Colonic mucosa (tissue), 4 donors: ENCODE measurements around the gene LAMC1. TPM values are rescaled to one million over a fixed set of nuclear protein-coding genes. Genes with fewer than 3 reads are reported as not detected.

Experiments
- DNase-seq: peaks from one replicate; pipeline ENCODE4 v3.0.0-alpha.2; 2020
- H3K27ac ChIP-seq: fragments of 200-600 bp; one replicate; pipeline ENCODE4 v1.8.0; 2021
- H3K27me3 ChIP-seq: fragments of 200-600 bp; one replicate; pipeline ENCODE4 v1.8.0; 2021
- H3K36me3 ChIP-seq: fragments of 200-600 bp; one replicate; pipeline ENCODE4 v1.8.0; 2021
- H3K4me1 ChIP-seq: fragments of 200-600 bp; one replicate; pipeline ENCODE4 v1.8.0; 2021; ENCODE audit warnings: mild to moderate bottlenecking
- H3K4me3 ChIP-seq: fragments of 200-600 bp; one replicate; pipeline ENCODE4 v1.8.0; 2021
- H3K9ac ChIP-seq, 2 donors: one replicate each; pipeline ENCODE4 v1.7.0; 2013; ENCODE audit warnings: control low read depth in 2 of 2, low read depth in 2 of 2, low read length in 2 of 2
- H3K9me3 ChIP-seq: fragments of 200-600 bp; one replicate; pipeline ENCODE4 v1.8.0; 2021
- CTCF ChIP-seq: fragments of 200-600 bp; IDR thresholded peaks from one replicate; pipeline ENCODE4 v1.8.0; 2022; ENCODE audit warnings: antibody characterized with exemption, mild to moderate bottlenecking
- intact Hi-C: fragments of 100-400 bp; cut with DNase I; formaldehyde crosslinking; loops from one replicate; pipeline ENCODE4 v1.14.1; 2022
- total RNA-seq, 2 donors: library from RNA; stranded (reverse); fragmentation: NEBNext Ultra II Directional in 1 of 2; extraction: Animal tissue kit (Norgen Biotek cat#: 25700) in 1 of 2; gene quantifications; one replicate each; pipeline ENCODE4 v1.2.1, GENCODE V29; 2021
- donor health status: healthy.
- donor health status: DM: no; HTN: no; CAD: no.
- donor health status: DM: no; HTN: no; CAD: no.

LAMC1 gene
- total RNA-seq, 2 donors from 2014 or later: 28.0 to 54.6 TPM

- no peak for TF ChIP-seq CTCF
- Histone ChIP-seq H3K27ac (no peak overlapping the region), H3K9me3 (no peaks in the 10 kb centered on the region), H3K36me3 (no peaks in the 10 kb centered on the region), H3K27me3 (no peaks in the 10 kb centered on the region), H3K4me3 (no peak overlapping the region), H3K9ac (no peak overlapping the region), H3K4me1 (no peaks in the 10 kb centered on the region)
- no peak for DNase-seq
- intact Hi-C loops: no loop called here
Measured at GRCh38 chr1:183003203-183003602, 20.0 kb upstream of the LAMC1 start.

- H3K27ac ChIP-seq: no peak overlapping the region
- intact Hi-C loops: no loop called here
- DNase-seq: no peak
Measured at GRCh38 chr1:183004141-183004540, 19.1 kb upstream of the LAMC1 start.

GRCh38 chr1:183011859-183012258 lies 11.4 kb upstream of the LAMC1 start:
- H3K9me3 ChIP-seq: no peaks in the 10 kb centered on the region
- H3K27ac ChIP-seq: no peak overlapping the region
- H3K4me1 ChIP-seq: no peaks in the 10 kb centered on the region
- no peaks in the 10 kb centered on the region for H3K36me3 ChIP-seq
- intact Hi-C loops: no loop called here
- DNase-seq: no peak
- H3K27me3 ChIP-seq: no peaks in the 10 kb centered on the region
- no peak overlapping the region for H3K9ac ChIP-seq
- H3K4me3 ChIP-seq: no peak overlapping the region
- TF ChIP-seq CTCF: no peak

More at GRCh38 chr1:183004141-183004540, 19.1 kb upstream of the LAMC1 start:
- Histone ChIP-seq H3K4me1 (no peaks in the 10 kb centered on the region), H3K9ac (no peak overlapping the region), H3K4me3 (no peak overlapping the region), H3K36me3 (no peaks in the 10 kb centered on the region), H3K27me3 (no peaks in the 10 kb centered on the region), H3K9me3 (no peaks in the 10 kb centered on the region)
- TF ChIP-seq CTCF: no peak

- intact Hi-C loops: no loop called here
- Histone ChIP-seq H3K27me3 (no peaks in the 10 kb centered on the region), H3K4me3 (no peak overlapping the region), H3K9ac (no peak overlapping the region), H3K4me1 (no peaks in the 10 kb centered on the region), H3K36me3 (no peaks in the 10 kb centered on the region), H3K9me3 (no peaks in the 10 kb centered on the region), H3K27ac (no peak overlapping the region)
- DNase-seq: no peak
- TF ChIP-seq CTCF: no peak
Measured at GRCh38 chr1:183012301-183012994, 10.8 kb upstream of the LAMC1 start.

- H3K36me3 ChIP-seq: no peaks in the 10 kb centered on the region
- H3K4me3 ChIP-seq: no peak overlapping the region
- no peak overlapping the region for H3K27ac ChIP-seq
- DNase-seq: no peak
- TF ChIP-seq CTCF: no peak
- intact Hi-C loops: no loop called here
- H3K27me3 ChIP-seq: no peaks in the 10 kb centered on the region
- H3K9me3 ChIP-seq: no peaks in the 10 kb centered on the region
- H3K9ac ChIP-seq: no peak overlapping the region
- no peaks in the 10 kb centered on the region for H3K4me1 ChIP-seq
Measured at GRCh38 chr1:183019139-183019740, 4.0 kb upstream of the LAMC1 start.
